Right lung (tissue), 10 donors: ENCODE results near the gene ADD2. TPM values are rescaled to one million over a fixed set of nuclear protein-coding genes. Genes with fewer than 3 reads are reported as not detected.
"Not testable (repeated sequence)": the region's sequence is repeated elsewhere in the genome, so short reads cannot be mapped to it uniquely, and the experiment has no call there.

Experiments
- DNase-seq, 2 donors: peaks; one replicate each; pipeline ENCODE4 v3.0.0-alpha.2; 2013
- long read RNA-seq, 8 donors: transcript quantifications; one replicate each; lab custom pipeline, GENCODE V29; 2026
- polyA plus RNA-seq, 5 donors: library from polyadenylated mRNA; unstranded; fragments of 120-200 nt; gene quantifications; one replicate each; pipeline versions ENCODE4 v1.2.1 to v1.2.3, GENCODE V29; 2013; ENCODE audit warnings: inconsistent platforms in 1 of 5, low replicate concordance in 1 of 5; ENCODE audit not compliant: insufficient read length in 5 of 5, insufficient read depth in 1 of 5

The ADD2 gene
- polyA plus RNA-seq, result 1 to 10 TPM; 5.2 to 7.5 (median 6.4) TPM
- long read RNA-seq, donor 1, full-length matches to known transcripts, result 1 of 1 reads
- long read RNA-seq, donor 1, partial matches to known transcripts, result 0 of 1 reads
- long read RNA-seq, donor 1, other reads (novel, unspliced or antisense), result 0 of 1 reads
- long read RNA-seq, donor 2, result 0 reads
- long read RNA-seq, donor 3, result 0 reads
- long read RNA-seq, donor 4, result 0 reads
- long read RNA-seq, donor 5, full-length matches to known transcripts, result 1 of 6 reads
- long read RNA-seq, donor 5, partial matches to known transcripts, result 5 of 6 reads
- long read RNA-seq, donor 5, other reads (novel, unspliced or antisense), result 0 of 6 reads
- long read RNA-seq, donor 6, full-length matches to known transcripts, result 1 of 1 reads
- long read RNA-seq, donor 6, partial matches to known transcripts, result 0 of 1 reads
- long read RNA-seq, donor 6, other reads (novel, unspliced or antisense), result 0 of 1 reads
- long read RNA-seq, donor 7, full-length matches to known transcripts, result 2 of 2 reads
- long read RNA-seq, donor 7, partial matches to known transcripts, result 0 of 2 reads
- long read RNA-seq, donor 7, other reads (novel, unspliced or antisense), result 0 of 2 reads
- long read RNA-seq, donor 8, full-length matches to known transcripts, result 1 of 1 reads
- long read RNA-seq, donor 8, partial matches to known transcripts, result 0 of 1 reads
- long read RNA-seq, donor 8, other reads (novel, unspliced or antisense), result 0 of 1 reads

GRCh38 chr2:70767699-70768589 is at the start of gene ADD2:
Gene ADD2, minus strand, starts transcription at chr2:70768200. Its CDS starts 61,792 bp downstream, at chr2:70706408.
- DNase-seq, result no peak

- no peak for DNase-seq
These were observed 49.4 kb upstream of the ADD2 start for GRCh38 chr2:70817284-70817954.

GRCh38 chr2:70816726-70817125 is 48.7 kb upstream of the ADD2 start:
- DNase-seq, result no peak

- DNase-seq, result no peak
These were observed 41.3 kb upstream of the ADD2 start for GRCh38 chr2:70808983-70809958.

GRCh38 chr2:70807828-70808118 is 39.8 kb upstream of the ADD2 start:
- no peak for DNase-seq

GRCh38 chr2:70807102-70807827 is 39.3 kb upstream of the ADD2 start:
- no peak for DNase-seq

GRCh38 chr2:70806620-70807019 is 38.6 kb upstream of the ADD2 start:
- no peak for DNase-seq

GRCh38 chr2:70806013-70806412 is 38.0 kb upstream of the ADD2 start:
- DNase-seq, result no peak

GRCh38 chr2:70801607-70802263 is 33.7 kb upstream of the ADD2 start:
- DNase-seq, result no peak

GRCh38 chr2:70799706-70800105 is 31.7 kb upstream of the ADD2 start:
- DNase-seq, result no peak

GRCh38 chr2:70797996-70798395 is 30.0 kb upstream of the ADD2 start:
- not testable (repeated sequence) for DNase-seq

GRCh38 chr2:70797506-70797905 is 29.5 kb upstream of the ADD2 start:
- DNase-seq, result no peak

- no peak for DNase-seq
These were observed 28.3 kb upstream of the ADD2 start for GRCh38 chr2:70796262-70796661.

- no peak for DNase-seq
These were observed 27.4 kb upstream of the ADD2 start for GRCh38 chr2:70795164-70795995.

- no peak for DNase-seq
These were observed 25.4 kb upstream of the ADD2 start for GRCh38 chr2:70793450-70793849.

GRCh38 chr2:70790136-70790828 is 22.3 kb upstream of the ADD2 start, which contains the start of gene FIGLA:
Gene FIGLA, minus strand, starts transcription at chr2:70790643. Its CDS starts 5 bp downstream, at chr2:70790638.
- no peak for DNase-seq
